ENCODE results near the gene MPHOSPH9.

Gene MPHOSPH9

DNA sequence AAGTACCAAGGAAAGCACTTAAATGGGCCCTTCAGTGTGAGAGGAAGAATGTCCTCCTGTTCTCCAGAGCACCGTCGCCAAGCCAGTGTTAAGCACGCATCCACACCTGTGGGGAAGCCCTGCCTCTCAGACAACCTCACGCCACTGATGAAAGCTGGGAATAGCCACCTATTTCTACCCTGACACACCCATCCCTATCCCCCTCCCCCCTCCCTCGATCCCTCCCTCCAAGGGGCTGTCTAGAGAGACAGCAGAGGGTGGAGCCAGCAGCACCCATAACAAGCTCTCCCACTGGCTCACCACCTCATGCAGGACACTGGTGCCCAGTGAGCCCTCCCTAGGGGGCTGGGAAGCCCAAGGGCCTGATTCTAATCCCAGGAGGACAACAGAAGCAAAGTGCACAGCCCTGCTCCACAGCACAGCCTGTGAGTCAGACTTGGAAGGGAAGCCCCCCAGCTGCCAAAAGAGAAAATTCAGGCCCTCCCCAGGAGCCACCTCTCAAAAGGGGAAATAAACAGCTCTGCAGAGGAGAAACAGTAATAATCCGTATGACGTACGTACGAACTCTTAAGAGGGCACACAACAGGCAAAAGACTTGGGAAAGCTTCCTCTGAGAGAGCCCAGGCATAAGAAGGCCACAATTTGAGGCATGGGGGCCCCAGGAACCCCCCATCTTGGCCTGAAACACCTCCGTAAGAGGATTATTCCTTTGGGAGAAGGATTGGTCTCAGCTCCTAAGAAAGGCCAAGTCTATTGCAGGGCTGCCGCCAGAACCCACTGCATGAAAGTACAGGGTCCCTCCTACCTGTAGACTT, 89.8 kb downstream of the MPHOSPH9 start:
- H3K4me3 ChIP-seq (replicated peaks; ENCODE audit: insufficient read depth, low read length): no peak overlapping the region
- TF ChIP-seq, protein P1, sequence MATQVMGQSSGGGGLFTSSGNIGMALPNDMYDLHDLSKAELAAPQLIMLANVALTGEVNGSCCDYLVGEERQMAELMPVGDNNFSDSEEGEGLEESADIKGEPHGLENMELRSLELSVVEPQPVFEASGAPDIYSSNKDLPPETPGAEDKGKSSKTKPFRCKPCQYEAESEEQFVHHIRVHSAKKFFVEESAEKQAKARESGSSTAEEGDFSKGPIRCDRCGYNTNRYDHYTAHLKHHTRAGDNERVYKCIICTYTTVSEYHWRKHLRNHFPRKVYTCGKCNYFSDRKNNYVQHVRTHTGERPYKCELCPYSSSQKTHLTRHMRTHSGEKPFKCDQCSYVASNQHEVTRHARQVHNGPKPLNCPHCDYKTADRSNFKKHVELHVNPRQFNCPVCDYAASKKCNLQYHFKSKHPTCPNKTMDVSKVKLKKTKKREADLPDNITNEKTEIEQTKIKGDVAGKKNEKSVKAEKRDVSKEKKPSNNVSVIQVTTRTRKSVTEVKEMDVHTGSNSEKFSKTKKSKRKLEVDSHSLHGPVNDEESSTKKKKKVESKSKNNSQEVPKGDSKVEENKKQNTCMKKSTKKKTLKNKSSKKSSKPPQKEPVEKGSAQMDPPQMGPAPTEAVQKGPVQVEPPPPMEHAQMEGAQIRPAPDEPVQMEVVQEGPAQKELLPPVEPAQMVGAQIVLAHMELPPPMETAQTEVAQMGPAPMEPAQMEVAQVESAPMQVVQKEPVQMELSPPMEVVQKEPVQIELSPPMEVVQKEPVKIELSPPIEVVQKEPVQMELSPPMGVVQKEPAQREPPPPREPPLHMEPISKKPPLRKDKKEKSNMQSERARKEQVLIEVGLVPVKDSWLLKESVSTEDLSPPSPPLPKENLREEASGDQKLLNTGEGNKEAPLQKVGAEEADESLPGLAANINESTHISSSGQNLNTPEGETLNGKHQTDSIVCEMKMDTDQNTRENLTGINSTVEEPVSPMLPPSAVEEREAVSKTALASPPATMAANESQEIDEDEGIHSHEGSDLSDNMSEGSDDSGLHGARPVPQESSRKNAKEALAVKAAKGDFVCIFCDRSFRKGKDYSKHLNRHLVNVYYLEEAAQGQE (IDR thresholded peaks at IDR 0.05; ENCODE audit: insufficient replicate concordance, low read depth): no peak
- TF ChIP-seq SPI1 (IDR thresholded peaks at IDR 0.05; ENCODE audit: borderline replicate concordance, low read depth) (no peak), POLR2AphosphoS5 (IDR thresholded peaks at IDR 0.05; ENCODE audit: low read depth) (no peak), GABPA (IDR thresholded peaks at IDR 0.05; ENCODE audit: low read depth) (no peak)
- TF ChIP-seq, protein P2, sequence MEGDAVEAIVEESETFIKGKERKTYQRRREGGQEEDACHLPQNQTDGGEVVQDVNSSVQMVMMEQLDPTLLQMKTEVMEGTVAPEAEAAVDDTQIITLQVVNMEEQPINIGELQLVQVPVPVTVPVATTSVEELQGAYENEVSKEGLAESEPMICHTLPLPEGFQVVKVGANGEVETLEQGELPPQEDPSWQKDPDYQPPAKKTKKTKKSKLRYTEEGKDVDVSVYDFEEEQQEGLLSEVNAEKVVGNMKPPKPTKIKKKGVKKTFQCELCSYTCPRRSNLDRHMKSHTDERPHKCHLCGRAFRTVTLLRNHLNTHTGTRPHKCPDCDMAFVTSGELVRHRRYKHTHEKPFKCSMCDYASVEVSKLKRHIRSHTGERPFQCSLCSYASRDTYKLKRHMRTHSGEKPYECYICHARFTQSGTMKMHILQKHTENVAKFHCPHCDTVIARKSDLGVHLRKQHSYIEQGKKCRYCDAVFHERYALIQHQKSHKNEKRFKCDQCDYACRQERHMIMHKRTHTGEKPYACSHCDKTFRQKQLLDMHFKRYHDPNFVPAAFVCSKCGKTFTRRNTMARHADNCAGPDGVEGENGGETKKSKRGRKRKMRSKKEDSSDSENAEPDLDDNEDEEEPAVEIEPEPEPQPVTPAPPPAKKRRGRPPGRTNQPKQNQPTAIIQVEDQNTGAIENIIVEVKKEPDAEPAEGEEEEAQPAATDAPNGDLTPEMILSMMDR (IDR thresholded peaks at IDR 0.05; ENCODE audit: insufficient read depth, low read length): no peak
- H3K27ac ChIP-seq (replicated peaks): no peak overlapping the region
- DNase-seq (ENCODE audit: low read depth in 1 of 2, low spot score in 1 of 2): no peak
- no peaks in the 10 kb centered on the region for H3K27me3 ChIP-seq (ENCODE audit: insufficient read depth, poor library complexity, severe bottlenecking)

DNA sequence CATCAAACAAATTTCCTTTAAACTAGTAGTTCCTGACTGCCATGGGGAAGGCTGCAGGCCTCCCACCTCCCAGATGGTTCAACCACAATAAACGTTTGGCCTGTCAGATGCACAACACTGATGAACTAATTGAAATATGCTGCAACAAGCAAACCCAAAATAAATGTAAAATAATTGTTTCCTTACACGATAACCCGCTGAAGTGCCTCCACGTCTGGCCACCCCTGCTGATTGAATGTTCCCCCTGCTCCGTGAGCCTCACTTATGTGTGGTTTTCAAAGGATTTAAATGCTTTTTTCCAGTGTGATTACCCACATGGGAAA, 90.5 kb downstream of the MPHOSPH9 start:
- TF ChIP-seq, protein P1 (IDR thresholded peaks at IDR 0.05; ENCODE audit: insufficient replicate concordance, low read depth): no peak
- TF ChIP-seq POLR2AphosphoS5 (IDR thresholded peaks at IDR 0.05; ENCODE audit: low read depth): no peak
- TF ChIP-seq, protein P2 (IDR thresholded peaks at IDR 0.05; ENCODE audit: insufficient read depth, low read length): no peak
- no peak for TF ChIP-seq GABPA (IDR thresholded peaks at IDR 0.05; ENCODE audit: low read depth)
- TF ChIP-seq SPI1 (IDR thresholded peaks at IDR 0.05; ENCODE audit: borderline replicate concordance, low read depth): no peak
- no peak for DNase-seq (ENCODE audit: low read depth in 1 of 2, low spot score in 1 of 2)
- Histone ChIP-seq H3K4me3 (replicated peaks; ENCODE audit: insufficient read depth, low read length) (no peak overlapping the region), H3K27me3 (ENCODE audit: insufficient read depth, poor library complexity, severe bottlenecking) (no peaks in the 10 kb centered on the region), H3K27ac (replicated peaks) (no peak overlapping the region)

DNA sequence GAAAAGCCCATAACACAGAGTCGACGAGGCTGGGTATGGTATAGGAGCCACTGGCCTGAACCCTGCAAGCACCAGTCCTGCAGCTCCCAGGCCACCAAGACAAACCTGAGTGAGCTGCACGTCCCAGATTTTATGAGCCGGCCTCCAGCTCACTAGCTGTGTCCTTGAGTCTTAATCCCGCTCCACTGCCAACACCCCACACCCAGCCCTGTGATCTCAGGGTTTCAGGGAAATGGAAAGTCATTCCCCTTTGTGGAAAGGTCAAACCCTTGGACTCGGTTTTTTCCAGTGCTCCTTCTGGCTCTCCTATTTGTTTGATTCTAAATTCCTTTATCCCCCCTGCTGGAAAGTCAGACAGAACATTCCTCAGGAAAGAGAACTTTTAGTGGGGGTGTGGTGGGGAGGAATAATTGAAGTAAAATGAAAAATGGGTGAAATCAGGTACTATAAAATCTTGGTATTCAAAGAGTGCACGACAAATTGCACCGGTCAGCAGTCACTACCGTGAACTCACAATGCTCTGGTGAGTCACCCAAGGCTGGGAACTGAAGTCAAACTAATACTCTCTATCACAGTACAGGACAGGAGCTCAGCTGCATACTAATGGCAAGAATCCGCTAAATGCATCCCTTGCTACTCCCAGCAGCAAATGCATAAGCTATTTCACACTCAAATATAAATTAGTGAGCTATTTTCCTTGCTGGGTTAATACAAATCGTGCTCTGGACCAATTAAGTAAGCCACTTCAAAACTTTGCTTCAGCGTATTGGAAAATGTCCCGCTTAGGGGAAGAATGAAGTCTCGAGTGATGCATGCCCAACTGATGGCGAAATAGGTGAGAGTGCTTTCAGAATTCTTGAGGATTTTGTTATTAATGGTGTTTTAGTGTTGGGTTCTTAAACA, 91.1 kb downstream of the MPHOSPH9 start:
- Histone ChIP-seq H3K27me3 (ENCODE audit: insufficient read depth, poor library complexity, severe bottlenecking) (no peaks in the 10 kb centered on the region), H3K27ac (replicated peaks) (no peak overlapping the region), H3K4me3 (replicated peaks; ENCODE audit: insufficient read depth, low read length) (no peak overlapping the region)
- TF ChIP-seq GABPA (IDR thresholded peaks at IDR 0.05; ENCODE audit: low read depth): no peak
- no peak for TF ChIP-seq SPI1 (IDR thresholded peaks at IDR 0.05; ENCODE audit: borderline replicate concordance, low read depth)
- TF ChIP-seq, protein P2 (IDR thresholded peaks at IDR 0.05; ENCODE audit: insufficient read depth, low read length): no peak
- TF ChIP-seq, protein P1 (IDR thresholded peaks at IDR 0.05; ENCODE audit: insufficient replicate concordance, low read depth): no peak
- TF ChIP-seq POLR2AphosphoS5 (IDR thresholded peaks at IDR 0.05; ENCODE audit: low read depth): no peak
- no peak for DNase-seq (ENCODE audit: low read depth in 1 of 2, low spot score in 1 of 2)

All from HL-60 (cell line).